A204.1 (cell line): ENCODE results near the gene MMP11.

Experiments used
- FAIRE-seq: peaks from 2 replicates; lab custom pipeline; 2012; peaks lifted over from hg19 to GRCh38; lab: Jason Lieb, UNC

The MMP11 gene

DNA sequence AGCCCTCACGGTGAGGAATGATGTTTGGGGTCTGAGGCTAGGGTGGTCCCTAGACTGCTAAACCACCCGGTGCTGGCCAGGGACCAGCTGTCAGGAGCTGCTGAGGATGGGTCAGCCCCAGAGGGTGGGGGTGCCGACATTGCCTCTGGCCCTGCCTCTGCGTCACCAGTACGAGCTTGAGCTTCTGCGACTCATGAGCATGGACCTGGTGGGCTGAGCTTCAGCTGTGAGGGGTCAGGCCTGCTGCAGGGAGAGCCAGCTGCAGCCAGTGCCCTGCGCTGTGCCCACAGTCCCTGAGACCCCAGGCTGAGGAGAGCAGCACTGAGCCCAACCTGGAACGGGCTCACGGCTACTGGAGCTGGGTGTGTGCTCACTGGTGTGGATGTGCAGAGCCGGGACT is 59.1 kb downstream of the MMP11 start:
- FAIRE-seq: no peak

DNA sequence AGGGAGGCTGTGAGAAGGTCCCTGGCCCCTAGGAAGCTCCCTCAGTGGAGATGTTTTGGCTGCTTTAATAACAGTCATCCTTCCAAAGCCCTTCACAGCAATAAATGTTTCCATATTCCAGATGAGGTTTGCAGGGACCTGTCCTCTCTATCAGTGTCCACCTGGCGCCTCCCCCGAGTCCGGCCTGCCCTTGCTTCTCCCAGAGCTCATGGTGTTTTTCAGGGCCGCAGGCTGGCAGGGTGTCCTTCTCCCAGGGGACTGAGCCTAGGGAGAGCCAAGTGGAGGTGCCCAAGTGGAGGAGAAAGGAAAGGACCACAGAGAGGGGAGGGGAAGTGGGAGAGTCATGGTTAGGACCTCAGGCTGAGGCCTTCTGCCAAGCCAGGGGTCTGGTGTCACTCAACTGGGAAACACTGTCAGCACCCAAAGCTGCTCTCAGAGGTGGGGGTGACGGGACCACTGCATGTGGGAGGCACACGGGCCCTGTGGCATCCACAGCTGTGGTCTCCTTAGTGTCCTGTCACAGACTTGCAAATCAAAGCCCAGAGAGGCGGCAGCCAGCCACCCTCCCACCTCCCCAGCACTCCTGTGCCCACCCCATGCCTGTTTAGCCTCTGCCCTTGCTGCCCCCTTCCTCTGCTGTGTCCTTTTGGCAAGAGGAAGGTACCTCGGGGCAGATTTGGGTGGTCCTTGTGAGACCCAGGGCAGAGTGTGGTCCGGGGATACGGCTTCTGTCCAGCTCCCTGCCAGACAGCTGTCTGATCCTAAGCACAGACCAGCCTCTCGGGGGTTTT is 59.8 kb downstream of the MMP11 start:
- no peak for FAIRE-seq

DNA sequence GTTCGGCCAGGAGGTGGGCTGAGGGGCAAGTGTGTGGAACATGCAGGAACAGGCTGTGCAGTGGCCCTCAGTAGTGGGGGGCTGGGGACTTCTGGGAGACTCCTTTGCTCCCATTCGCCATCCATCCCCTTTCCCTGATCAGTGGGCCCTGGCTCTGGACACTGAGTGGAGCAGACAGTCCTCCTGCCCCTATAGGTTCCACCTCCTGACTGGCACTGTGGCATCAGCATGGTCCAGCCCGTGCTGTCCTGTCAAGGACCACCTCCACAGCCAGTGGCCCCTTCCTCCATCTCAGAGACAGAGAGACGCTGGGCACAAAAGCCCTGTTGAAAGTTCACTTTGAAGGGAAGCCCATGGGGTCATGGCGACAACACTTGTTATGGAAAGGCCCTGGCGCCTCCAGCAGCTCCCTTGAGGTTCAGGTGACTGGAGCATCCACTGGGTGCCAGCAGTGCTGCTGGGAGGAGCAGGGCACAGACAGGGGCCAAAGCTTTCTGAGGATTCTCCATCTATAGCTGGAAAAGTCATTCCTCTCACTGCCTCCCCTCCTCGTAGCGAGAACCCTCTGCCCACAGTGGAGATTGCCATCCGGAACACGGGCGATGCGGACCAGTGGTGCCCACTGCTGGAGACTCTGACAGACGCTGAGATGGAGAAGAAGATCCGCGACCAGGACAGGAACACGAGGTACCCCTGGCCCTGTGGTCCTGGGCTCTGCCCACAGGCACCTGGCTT is 60.5 kb downstream of the MMP11 start:
- FAIRE-seq: no peak
